GM18511 (cell line): ENCODE measurements around the gene CALR.
"Not testable (repeated sequence)": the region's sequence is repeated elsewhere in the genome, so short reads cannot be mapped to it uniquely, and the experiment has no call there.

Source experiments
- ATAC-seq: cut with Tn5 transposase; IDR thresholded peaks from one replicate; pipeline ENCODE4 v1.9.1; 2021; ENCODE audit warnings: mild to moderate bottlenecking, moderate library complexity; ENCODE audit not compliant: unreplicated experiment

CALR gene

GRCh38 chr19:12933287-12934072 is 4.9 kb upstream of the CALR start, which contains the start of gene FARSA:
FARSA (minus strand) TSS chr19:12933711; CDS start chr19:12933696, 15 bp downstream.
- peak; percentile 60 for ATAC-seq

GRCh38 chr19:12935071-12935470 is 3.3 kb upstream of the CALR start:
- ATAC-seq: no peak

GRCh38 chr19:12936582-12936981 is 1.8 kb upstream of the CALR start:
- ATAC-seq: no peak

- no peak for ATAC-seq
These were observed 1.1 kb upstream of the CALR start for GRCh38 chr19:12937093-12937926.

GRCh38 chr19:12938779-12939601 is 581 bp downstream of the CALR start:
- ATAC-seq: no peak

GRCh38 chr19:12939975-12940423 is 1.6 kb downstream of the CALR start:
- ATAC-seq: no peak

- ATAC-seq: no peak
These were observed 2.5 kb downstream of the CALR start for GRCh38 chr19:12940897-12941296.

GRCh38 chr19:12943437-12944044 is 5.1 kb downstream of the CALR start:
- no peak for ATAC-seq

GRCh38 chr19:12944104-12944674 is 5.8 kb downstream of the CALR start:
- ATAC-seq: no peak

- peak; percentile 86 for ATAC-seq
These were observed 7.2 kb downstream of the CALR start, which contains the start of gene RAD23A for GRCh38 chr19:12945479-12946091. RAD23A (plus strand) TSS chr19:12945862; CDS start chr19:12945949, 87 bp downstream.

GRCh38 chr19:12946092-12946721 is 7.8 kb downstream of the CALR start:
- ATAC-seq: peak; percentile 38

GRCh38 chr19:12946731-12947496 is 8.5 kb downstream of the CALR start:
- ATAC-seq: no peak

- no peak for ATAC-seq
These were observed 9.5 kb downstream of the CALR start for GRCh38 chr19:12947702-12948611.

GRCh38 chr19:12948612-12949362 is 10.4 kb downstream of the CALR start:
- no peak for ATAC-seq

GRCh38 chr19:12949363-12950283 is 11.2 kb downstream of the CALR start:
- ATAC-seq: no peak

GRCh38 chr19:12952050-12952449 is 13.6 kb downstream of the CALR start:
- ATAC-seq: not testable (repeated sequence)
